NCI-H460 (cell line): ENCODE results near the gene CAB39. TPM values are rescaled to one million over a fixed set of nuclear protein-coding genes. Genes with fewer than 3 reads are reported as not detected.
"Not testable (repeated sequence)": the region's sequence is repeated elsewhere in the genome, so short reads cannot be mapped to it uniquely, and the experiment has no call there.

Source experiments
- DNase-seq: peaks from one replicate; pipeline ENCODE4 v3.0.0-alpha.2; 2016; ENCODE audit warnings: low read depth; ENCODE audit errors: extremely low read depth
- total RNA-seq: library from RNA; depleted of rRNA; stranded (reverse); fragments of >200 nt; shearing (Covaris generic); gene quantifications from 2 replicates; pipeline ENCODE4 v1.2.3, GENCODE V29; 2014

Gene CAB39
- total RNA-seq, 1 experiment from 2014 or later: 49.7 TPM

- DNase-seq: no peak
Measured at GRCh38 chr2:230711224-230711623, 1.4 kb upstream of the CAB39 start.

DNA sequence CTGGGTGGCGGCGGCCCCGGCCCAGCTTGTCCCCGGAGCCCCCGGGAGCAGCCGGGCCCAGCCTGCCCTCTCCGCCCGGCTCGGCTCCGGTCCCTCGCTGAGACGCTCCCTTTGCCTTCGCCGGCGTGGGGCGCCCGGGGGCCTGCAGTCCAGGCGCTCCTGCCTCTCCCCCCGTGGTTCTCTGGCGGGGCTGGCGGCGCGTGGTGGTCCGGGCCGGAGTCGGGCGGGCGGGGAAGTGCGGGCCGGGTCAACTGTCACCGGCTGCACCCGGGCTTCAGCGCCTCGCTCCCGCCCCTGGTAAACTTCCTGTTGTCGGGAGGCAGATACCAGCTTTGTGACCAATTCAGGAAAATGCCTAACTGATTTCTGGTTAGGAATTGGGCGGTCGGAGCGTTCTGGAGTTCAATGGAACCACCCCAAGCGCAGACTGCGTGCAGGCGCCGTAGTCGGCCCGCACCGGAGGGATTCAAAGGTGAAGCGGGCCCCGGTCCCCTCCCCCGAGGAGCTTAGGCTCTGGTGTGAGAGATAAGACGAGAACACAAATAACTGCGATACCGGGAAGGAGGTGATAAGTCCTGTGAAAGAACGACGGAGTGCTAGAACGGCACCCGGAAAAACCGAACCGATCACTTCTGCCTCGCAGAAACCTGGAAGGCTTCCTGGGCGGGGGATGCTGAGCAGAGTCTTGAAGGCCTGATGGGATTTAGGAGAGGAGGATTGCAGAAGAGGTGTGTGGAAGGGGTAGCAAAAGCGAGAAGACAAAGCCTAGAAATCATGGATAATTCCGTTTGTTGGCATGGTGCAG, 891 bp downstream of the CAB39 start:
- peak; percentile 12 for DNase-seq

- peak; percentile 45 for DNase-seq
Measured at GRCh38 chr2:230714136-230714480, 1.5 kb downstream of the CAB39 start.

GRCh38 chr2:230715201-230715600, 2.6 kb downstream of the CAB39 start:
- DNase-seq: no peak

GRCh38 chr2:230716588-230716987, 3.9 kb downstream of the CAB39 start:
- DNase-seq: no peak

DNA sequence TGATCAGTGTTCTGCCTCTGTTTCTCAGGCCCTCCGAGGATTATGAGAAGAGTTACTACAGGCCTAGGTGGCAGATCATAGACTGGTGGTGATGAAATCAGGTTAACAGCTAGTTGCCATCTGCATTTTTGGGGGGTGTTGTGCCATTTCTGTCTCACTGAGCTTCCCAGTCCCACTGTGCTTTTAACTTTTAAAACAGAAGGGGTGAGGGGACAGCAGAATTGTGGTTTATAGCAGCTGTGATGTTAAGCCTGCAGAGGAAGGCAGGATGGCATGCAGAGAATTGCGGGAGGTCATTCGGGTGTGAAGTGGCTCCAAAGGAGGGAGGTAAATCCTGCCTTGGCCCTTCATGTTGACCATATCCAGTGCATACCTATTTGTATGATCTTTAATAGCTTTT, 5.0 kb downstream of the CAB39 start:
- no peak for DNase-seq

DNA sequence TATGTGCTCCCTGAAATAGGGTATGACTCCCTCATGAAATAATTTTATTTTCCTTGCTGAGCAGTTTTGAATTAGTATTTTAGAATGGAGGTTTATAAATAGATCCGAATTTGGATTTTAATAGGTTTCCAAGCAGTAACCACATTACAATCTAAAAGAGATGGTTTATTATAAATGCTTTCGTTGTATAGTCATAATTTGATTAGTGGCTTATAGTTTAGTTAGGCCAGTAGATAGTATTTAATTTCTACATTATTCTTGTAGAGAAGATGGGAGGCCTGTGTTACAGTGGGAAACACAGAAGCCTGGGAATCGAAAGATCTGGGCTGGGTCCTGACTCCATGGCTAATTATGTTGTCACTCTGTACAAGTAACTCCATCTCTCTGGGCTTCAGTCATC, 6.7 kb downstream of the CAB39 start:
- DNase-seq: no peak

- no peak for DNase-seq
Measured at GRCh38 chr2:230721712-230722111, 9.1 kb downstream of the CAB39 start.

DNA sequence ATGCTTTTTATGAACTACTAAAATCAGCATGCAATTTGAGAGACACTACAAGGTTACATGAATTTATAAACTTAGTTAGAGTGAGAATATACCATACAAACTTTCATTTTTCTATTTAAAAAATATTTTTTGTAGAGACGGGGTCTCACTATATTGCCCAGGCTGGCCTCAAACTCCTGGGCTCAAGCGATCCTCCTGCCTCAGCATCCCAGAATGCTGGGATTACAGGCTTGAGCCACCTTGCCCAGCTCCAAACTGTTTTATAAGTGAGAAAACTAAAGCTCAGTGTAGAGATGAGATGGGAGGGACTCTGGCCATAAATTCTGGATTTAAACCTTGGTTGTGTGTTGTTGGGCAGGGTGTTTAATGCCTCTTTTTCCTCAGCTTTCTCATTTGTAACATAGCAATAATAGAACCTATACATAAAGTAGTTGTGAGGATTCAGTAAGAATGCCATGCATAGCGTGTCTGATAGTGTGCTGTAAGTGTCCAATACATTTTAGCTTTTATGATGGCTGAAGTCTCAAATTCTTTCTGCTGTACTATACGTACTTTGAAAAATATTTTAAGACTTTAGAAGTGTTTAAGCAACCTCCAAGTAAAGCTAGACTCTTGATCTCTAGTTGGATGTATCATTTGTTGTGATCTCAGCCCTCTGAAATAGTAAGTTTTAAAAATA, 9.7 kb downstream of the CAB39 start:
- no peak for DNase-seq

GRCh38 chr2:230723363-230723762, 10.7 kb downstream of the CAB39 start:
- DNase-seq: no peak

DNA sequence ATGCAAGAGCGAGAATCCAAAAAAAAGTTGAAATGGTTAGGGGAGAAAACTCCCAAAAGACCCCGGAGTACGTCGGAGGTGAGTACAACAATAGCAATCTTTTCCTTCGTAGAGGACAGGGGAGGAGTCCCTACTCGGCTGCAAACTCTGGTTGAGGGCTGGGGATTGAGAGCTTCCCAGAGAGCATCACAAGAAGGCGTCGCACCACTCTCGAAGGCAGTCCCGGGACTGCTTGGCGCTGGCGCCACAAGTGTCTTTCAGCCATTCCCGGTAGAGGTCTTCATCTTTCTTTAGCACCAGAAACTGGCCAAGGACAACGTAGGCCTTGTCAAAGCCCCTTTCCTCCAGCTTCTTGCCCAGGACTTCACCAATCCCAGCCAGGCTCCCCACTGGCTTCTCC, 12.3 kb downstream of the CAB39 start:
- not testable (repeated sequence) for DNase-seq

GRCh38 chr2:230731512-230731911, 18.9 kb downstream of the CAB39 start:
- DNase-seq: no peak

DNA sequence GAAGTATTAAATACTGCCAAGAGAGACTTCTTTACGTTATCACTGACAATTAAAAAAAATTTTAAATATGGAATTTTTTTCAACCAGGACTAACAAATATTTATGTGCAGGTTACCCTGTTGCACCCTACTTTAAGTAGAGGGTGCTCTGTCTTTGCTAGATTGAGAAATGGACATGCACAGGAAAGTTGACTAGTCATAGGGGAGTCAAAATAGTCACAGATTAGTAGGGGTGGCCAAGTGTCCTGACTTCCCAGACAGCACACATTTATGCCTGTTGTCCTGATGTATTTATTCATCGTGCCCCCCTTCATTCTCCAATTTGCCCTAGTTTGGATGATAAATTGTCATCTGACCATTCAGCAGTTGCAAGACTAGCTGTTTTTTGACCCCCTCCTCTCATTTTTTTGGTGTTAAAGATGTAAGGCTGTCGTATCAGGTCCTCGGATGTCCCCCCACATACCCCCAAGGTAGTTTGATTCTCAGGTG, 20.3 kb downstream of the CAB39 start:
- no peak for DNase-seq

- no peak for DNase-seq
Measured at GRCh38 chr2:230734247-230735175, 21.9 kb downstream of the CAB39 start.

GRCh38 chr2:230735884-230736283, 23.2 kb downstream of the CAB39 start:
- no peak for DNase-seq

GRCh38 chr2:230737300-230737699, 24.7 kb downstream of the CAB39 start:
- DNase-seq: no peak

DNA sequence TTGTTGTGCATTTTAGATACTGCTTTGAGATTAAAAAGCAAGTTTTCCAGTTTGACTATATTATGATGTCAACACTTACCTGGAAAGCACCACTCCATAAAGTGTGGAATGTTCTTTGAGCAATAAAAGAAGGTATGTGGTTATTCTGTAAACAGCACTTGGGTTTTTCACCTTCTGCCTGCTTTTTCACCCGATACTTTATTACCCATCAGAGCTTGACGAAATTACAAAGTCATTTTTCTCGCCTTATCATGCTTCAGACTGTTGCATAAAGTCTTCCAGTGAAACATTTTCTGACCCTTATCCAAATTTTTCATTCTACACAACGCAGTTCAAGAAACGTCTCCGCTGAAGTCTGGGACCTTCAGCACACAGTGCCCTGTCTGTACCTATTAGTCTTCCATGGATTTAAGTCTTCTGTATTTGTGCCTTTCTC, 25.2 kb downstream of the CAB39 start:
- no peak for DNase-seq

- no peak for DNase-seq
Measured at GRCh38 chr2:230738391-230738811, 25.8 kb downstream of the CAB39 start.

- no peak for DNase-seq
Measured at GRCh38 chr2:230738924-230739323, 26.3 kb downstream of the CAB39 start.

GRCh38 chr2:230739961-230740360, 27.3 kb downstream of the CAB39 start:
- DNase-seq: no peak

- no peak for DNase-seq
Measured at GRCh38 chr2:230742781-230743180, 30.1 kb downstream of the CAB39 start.
